A549 treated with dexamethasone at 1 μM for 4 hours (cell line): Measurements from ENCODE around the gene SPINT3. TPM values are rescaled to one million over a fixed set of nuclear protein-coding genes. Genes with fewer than 3 reads are reported as not detected.

Source experiments
- total RNA-seq: library from RNA; stranded (reverse); fragments of 200-300 nt; extraction: Qiagen RNA extraction; gene quantifications from 5 replicates; pipeline ENCODE4 v1.2.3, GENCODE V29; 2022

Gene SPINT3
- not detected in 5 replicates for total RNA-seq

GRCh38 chr20:45515147-45515913 lies at the start of gene SPINT3:
SPINT3 (minus strand) TSS chr20:45515622; CDS start chr20:45515608, 14 bp downstream.

GRCh38 chr20:45547206-45547770 lies 31.9 kb upstream of the SPINT3 start, which contains the start of gene EPPIN:
EPPIN (minus strand) TSS chr20:45547401; CDS start chr20:45547357, 44 bp downstream.

GRCh38 chr20:45539382-45539781 lies 24.0 kb upstream of the SPINT3 start, which contains the start of gene WFDC6:
WFDC6 (minus strand) TSS chr20:45539482; CDS start chr20:45539407, 75 bp downstream.

GRCh38 chr20:45469336-45470261 lies 45.8 kb downstream of the SPINT3 start, which contains the start of gene WFDC2:
WFDC2 (plus strand) TSS chr20:45469753; CDS start chr20:45469782, 29 bp downstream.

Other genes with a start within 250 kb of the SPINT3 start
- gene RBPJL, start 208.8 kb downstream of the SPINT3 start, total RNA-seq: not detected in 5 replicates
- gene MATN4, start 207.3 kb downstream of the SPINT3 start, total RNA-seq: 0.03 to 0.14 TPM (median 0.07 TPM) in 5 replicates
- 88.5 to 111 TPM (median 102 TPM) in 5 replicates for gene SDC4, start 167.2 kb downstream of the SPINT3 start, total RNA-seq
- 22.2 to 30.5 TPM (median 28.6 TPM) in 5 replicates for gene SYS1, start 152.5 kb downstream of the SPINT3 start, total RNA-seq
- not detected in 5 replicates for gene TP53TG5, start 137.3 kb downstream of the SPINT3 start, total RNA-seq
- gene DBNDD2, start 107.3 kb downstream of the SPINT3 start, total RNA-seq: 21.7 to 26.4 TPM (median 23.8 TPM) in 5 replicates
- 82.5 to 106 TPM (median 104 TPM) in 5 replicates for gene PIGT, start 99.5 kb downstream of the SPINT3 start, total RNA-seq
- 0.18 TPM in 1 of 5 replicates, not detected in the others for gene WFDC2, start 45.9 kb downstream of the SPINT3 start, total RNA-seq
- gene WFDC6, start 23.9 kb upstream of the SPINT3 start, total RNA-seq: not detected in 5 replicates
- gene EPPIN, start 31.8 kb upstream of the SPINT3 start, total RNA-seq: not detected in 5 replicates
- not detected in 5 replicates for gene WFDC8, start 63.7 kb upstream of the SPINT3 start, total RNA-seq
- gene WFDC10A, start 114.1 kb upstream of the SPINT3 start, total RNA-seq: not detected in 5 replicates
- gene WFDC9, start 115.7 kb upstream of the SPINT3 start, total RNA-seq: not detected in 5 replicates
- not detected in 5 replicates for gene WFDC11, start 154.6 kb upstream of the SPINT3 start, total RNA-seq
- not detected in 5 replicates for gene WFDC13, start 186.4 kb upstream of the SPINT3 start, total RNA-seq
- gene WFDC10B, start 189.4 kb upstream of the SPINT3 start, total RNA-seq: not detected in 5 replicates
- gene SPINT4, start 206.7 kb upstream of the SPINT3 start, total RNA-seq: not detected in 5 replicates